Measurements from ENCODE around the gene CCT8L2.
"Not testable (repeated sequence)": the region's sequence is repeated elsewhere in the genome, so short reads cannot be mapped to it uniquely, and the experiment has no call there.

CCT8L2 gene

GRCh38 chr22:16594026-16594425 lies 1.4 kb upstream of the CCT8L2 start:
- no peak for DNase-seq

GRCh38 chr22:16592231-16592630 lies 379 bp downstream of the CCT8L2 start:
- DNase-seq = not testable (repeated sequence)

GRCh38 chr22:16591136-16591535 lies 1.5 kb downstream of the CCT8L2 start:
- DNase-seq = not testable (repeated sequence)

DNA sequence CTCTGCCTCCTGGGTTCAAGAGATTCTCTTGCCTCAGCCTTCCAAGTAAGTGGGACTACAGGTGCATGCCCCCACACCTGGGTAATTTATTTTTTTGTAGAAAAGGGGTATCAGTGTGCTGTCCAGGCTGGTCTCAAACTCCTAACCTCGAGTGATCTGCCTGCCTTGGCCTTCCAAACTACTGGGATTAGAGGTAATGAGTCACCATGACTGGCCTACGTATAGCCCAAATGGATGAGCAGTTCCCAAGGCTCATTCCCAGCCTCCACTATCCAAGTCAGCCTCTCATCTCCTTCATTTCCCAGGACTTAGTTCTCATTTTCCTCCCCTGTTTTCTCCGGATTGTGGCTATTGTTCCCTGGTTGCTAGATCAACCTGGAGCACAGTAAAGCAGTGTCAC lies 5.6 kb downstream of the CCT8L2 start:
- DNase-seq = no peak

DNA sequence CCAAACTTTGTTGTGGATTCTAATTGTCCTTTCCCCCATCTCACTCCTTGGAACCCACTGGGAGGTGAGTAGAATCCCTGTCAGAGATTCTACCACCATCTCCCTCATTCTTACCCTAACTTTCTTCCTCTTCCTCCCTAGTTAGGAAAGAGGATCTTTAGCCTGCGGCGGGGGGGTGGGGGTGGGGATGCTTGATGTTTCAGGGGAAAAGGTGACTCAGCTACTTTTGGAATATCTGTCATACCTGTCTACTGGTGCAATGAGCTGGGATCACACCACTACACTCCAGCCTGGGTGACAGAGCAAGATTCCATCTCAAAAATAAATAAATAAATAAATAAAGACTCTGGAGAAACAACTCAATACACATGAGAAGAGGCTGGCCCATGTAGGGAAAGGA lies 6.4 kb downstream of the CCT8L2 start:
- DNase-seq = no peak

DNA sequence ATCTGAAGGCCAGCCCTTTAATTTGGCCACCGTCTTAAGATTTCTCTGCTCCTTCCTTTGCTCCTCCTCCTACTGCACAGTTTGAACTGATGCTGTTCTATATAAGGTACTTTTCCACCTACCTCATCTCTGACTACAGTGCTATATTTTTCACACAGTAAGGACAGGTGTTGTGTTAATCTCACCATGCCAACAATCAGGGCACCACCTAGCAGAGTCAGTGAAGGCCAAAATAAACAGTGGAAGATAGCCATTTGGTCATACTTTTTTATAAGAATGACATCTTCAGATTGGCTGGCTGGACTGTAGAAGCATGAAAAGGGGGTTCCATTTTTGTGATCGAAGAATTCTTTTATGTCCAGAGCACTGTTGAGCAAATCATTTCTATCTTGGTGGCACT lies 11.7 kb downstream of the CCT8L2 start:
- DNase-seq = not testable (repeated sequence)

GRCh38 chr22:16569240-16569834 lies 23.3 kb downstream of the CCT8L2 start:
- not testable (repeated sequence) for DNase-seq

DNA sequence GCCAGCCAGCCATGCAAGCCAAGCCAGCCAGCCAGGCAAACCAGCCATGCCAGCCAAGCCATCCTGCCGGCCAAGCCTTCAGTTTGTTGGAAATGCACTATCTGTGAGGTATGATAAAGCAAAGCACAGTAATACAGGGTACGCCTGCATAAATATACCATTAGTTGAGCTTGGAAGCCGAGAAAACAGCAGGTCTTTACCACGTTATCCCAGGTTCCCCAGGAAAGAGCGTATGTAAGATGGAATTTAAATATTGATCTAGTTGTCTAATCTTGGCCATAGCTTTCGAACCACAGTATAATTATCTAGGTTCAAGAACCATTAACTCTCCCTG lies 24.2 kb downstream of the CCT8L2 start:
- DNase-seq = no peak

GRCh38 chr22:16567617-16568424 lies 24.8 kb downstream of the CCT8L2 start:
- not testable (repeated sequence) for DNase-seq

DNA sequence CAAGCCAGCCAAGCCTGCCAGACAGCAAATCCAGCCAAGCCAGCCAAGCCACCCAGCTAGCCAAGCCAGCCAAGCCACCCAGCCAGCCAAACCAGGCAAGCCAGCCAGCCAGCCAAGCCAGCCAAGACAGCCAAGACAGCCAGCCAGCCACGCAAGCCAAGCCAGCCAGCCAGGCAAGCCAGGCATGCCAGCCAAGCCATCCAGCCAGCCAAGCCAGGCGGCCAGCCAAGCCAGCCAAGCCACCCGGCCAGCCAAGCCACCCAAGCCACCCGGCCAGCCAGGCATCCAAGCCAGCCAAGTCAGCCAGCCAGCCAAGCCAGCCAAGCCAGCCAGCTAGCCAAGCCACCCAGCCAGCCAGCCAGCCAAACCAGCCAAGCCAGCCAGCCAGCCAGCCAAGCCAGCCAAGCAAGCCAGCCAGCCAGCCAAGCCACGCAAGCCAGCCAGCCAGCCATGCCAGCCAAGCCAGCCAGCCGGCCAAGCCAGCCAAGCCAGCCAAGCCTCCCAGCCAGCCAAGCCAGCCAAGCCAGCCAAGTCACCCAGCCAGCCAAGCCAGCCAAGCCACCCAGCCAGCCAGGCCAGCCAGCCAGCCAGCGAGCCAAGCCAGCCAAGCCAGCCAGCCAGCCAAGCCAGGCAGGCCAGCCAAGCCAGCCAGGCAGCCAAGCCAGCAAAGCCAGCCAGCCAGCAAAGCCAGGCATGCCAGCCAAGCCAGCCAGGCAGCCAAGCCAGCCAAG lies 26.0 kb downstream of the CCT8L2 start:
- DNase-seq = not testable (repeated sequence)

DNA sequence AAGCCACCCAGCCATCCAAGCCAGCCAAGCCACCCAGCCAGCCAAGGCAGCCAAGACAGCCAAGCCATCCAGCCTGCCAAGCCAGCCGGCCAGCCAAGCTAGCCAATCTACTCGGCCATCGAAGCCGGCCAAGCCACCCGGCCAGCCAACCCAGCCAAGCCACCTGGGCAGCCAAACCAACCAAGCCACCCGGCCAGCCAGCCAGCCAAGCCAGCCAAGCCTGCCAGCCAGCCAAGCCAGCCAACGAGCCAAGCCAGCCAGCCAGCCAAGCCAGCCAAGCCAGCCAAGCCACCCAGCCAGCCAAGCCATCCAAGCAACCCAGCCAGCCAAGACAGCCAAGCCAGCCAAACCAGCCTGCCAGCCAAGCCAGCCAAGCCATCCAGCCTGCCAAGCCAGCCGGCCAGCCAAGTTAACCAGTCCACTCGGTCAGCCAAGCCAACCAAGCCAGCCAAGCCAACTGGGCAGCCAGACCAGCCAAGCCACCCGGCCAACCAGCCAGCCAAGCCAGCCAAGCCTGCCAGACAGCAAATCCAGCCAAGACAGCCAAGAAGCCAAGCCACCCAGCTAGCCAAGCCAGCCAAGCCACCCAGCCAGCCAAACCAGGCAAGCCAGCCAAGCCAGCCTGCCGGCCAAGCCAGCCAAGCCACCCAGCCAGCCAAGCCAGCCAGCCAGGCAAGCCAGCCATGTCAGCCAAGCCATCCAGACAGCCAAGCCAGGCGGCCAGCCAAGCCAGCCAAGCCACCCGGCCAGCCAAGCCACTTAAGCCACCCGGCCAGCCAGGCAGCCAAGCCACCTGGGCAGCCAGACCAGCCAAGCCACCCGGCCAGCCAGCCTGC lies 26.8 kb downstream of the CCT8L2 start:
- not testable (repeated sequence) for DNase-seq

- DNase-seq = not testable (repeated sequence)
These were observed 27.6 kb downstream of the CCT8L2 start for GRCh38 chr22:16564837-16565584.

DNA sequence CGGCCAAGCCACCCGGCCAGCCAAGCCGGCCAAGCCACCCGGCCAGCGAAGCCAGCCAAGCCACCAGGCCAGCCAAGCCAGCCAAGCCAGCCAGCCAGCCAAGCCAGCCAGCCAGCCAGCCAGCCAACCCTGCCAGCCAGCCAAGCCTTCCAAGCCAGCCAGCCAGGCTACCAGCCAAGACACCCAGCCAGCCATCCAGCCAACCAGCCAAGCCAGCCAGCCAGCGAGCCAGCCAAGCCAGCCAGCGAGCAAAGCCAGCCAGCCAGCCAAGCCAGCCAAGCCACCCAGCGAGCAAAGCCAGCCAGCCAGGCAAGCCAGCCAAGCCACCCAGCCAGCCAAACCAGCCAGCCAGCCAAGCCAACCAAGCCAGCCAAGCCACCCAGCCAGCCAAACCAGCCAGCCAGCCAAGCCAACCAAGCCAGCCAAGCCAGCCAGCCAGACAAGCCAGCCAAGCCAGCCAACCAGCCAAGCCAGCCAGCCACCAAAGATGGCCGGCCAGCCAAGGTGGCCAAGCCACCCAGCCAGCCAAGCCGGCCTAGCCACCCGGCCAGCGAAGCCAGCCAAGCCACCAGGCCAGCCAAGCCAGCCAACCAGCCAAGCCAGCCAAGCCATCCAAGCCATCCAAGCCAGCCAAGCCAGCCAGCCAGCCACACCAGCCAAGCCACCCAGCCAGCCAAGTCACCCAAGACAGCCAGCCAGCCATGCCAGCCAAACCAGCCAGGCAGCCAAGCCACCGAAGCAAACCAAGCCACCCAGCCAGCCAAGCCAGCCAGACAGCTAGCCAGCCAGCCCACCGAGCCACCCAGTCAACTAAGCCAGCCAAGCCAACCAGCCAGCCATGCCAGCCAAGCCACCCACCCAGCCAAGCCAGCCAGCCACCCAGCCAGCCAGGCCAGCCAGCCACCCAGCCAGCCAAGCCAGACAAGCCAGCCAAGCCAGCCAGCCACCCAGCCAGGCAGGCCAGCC lies 28.8 kb downstream of the CCT8L2 start:
- no peak for DNase-seq

- no peak for DNase-seq
These were observed 29.7 kb downstream of the CCT8L2 start for GRCh38 chr22:16562711-16563554.

DNA sequence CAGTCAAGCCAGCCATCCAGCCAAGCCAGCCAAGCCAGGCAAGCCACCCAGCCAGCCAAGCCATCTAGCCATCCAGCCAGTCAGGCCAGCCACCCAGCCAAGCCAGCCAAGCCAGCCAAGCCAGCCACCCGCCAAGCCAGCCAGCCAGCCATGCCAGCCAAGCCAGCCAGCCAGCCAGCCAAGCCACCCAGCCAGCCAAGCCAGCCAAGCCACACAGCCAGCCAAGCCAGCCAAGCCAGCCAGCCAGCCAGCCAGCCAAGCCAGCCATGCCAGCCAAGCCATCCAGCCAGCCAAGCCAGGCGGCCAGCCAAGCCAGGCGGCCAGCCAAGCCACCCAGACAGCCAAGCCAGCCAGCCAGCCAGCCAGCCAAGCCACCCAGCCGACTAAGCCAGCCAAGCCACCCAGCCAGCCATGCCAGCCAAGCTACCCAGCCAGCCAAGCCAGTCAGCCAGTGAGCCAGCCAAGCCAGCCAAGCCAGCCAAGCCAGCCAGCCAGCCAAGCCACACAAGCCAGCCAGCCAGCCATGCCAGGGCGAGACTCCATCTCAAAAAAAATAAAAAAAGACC lies 31.4 kb downstream of the CCT8L2 start:
- DNase-seq = not testable (repeated sequence)

DNA sequence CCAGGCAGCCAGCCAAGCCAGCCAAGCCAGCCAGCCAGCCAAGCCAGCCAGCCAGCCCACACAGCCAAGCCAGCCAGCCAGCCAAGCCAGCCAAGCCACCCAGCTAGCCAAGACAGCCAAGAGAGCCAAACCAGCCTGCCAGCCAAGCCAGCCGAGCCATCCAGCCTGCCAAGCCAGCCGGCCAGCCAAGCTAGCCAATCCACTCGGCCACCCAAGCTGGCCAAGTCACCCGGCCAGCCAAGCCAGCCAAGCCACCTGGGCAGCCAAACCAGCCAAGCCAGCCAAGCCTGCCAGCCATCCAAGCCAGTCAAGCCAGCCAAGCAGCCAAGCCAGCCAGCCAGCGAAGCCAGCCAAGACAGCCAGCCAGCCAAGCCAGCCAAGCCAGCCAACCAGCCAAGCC lies 32.0 kb downstream of the CCT8L2 start:
- not testable (repeated sequence) for DNase-seq

GRCh38 chr22:16559996-16560395 lies 32.6 kb downstream of the CCT8L2 start:
- not testable (repeated sequence) for DNase-seq

- no peak for DNase-seq
These were observed 33.3 kb downstream of the CCT8L2 start for GRCh38 chr22:16559056-16559955.

Measured in SHP77 treated with DMSO at 0.1 percent for 48 hours (cell line).